ENCODE measurements around the gene DCST2. TPM values are rescaled to one million over a fixed set of nuclear protein-coding genes. Genes with fewer than 3 reads are reported as not detected.

DCST2 gene
- polyA plus RNA-seq, 3 donors, result 2.6 TPM; not detected in 2

DNA sequence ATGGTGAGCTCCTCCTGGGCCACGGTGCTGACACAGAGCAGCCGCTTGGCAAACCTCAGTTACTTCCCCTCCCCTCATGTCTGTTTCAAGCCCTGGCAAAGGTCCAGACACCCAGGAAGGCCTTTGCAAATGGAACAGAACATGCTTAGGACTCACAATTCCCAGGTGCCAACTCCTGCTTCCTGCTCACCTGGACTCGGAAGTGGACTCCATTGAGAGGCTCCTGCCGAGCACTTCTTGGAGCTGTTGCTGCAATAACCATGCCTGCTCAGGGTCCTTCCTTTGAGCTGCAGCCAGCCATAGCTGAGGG, 10.7 kb downstream of the DCST2 start:
- Mint-ChIP-seq H3K4me3 (no peak overlapping the region), H3K27ac (peak overlapping the region in 2 of 7 donors; percentile 70 to 78), H3K36me3 (peaks cover 13 to 20% of the 10 kb centered on the region in 2 donors), H3K27me3 (ENCODE audit: low read depth in 3 of 3) (peaks cover 0 to 9% (median 5%) of the 10 kb centered on the region in 3 donors), H3K4me1 (peaks cover 42% of the 10 kb centered on the region), H3K9me3 (peaks cover 0 to 2% (median 0%) of the 10 kb centered on the region in 7 donors)
- H3K9ac ChIP-seq (ENCODE audit: insufficient read depth, low read length, poor library complexity, severe bottlenecking), result no peak overlapping the region
- peaks cover 11 to 19% of the 10 kb centered on the region in 2 donors for H3K4me1 ChIP-seq (ENCODE audit: control insufficient read depth in 1 of 2, insufficient read depth in 2 of 2, low read length in 2 of 2)
- H3K27me3 ChIP-seq (ENCODE audit: control insufficient read depth in 2 of 2, insufficient read depth in 2 of 2, low read length in 2 of 2), result no peaks in the 10 kb centered on the region
- H3K9me3 ChIP-seq (replicated peaks in 1 of 2; ENCODE audit: control insufficient read depth in 1 of 2, insufficient read depth in 1 of 2, low read length in 2 of 2), result no peaks in the 10 kb centered on the region
- no peak for DNase-seq
- H3K36me3 ChIP-seq (replicated peaks in 1 of 2; ENCODE audit: control insufficient read depth in 1 of 2, insufficient read depth in 2 of 2, low read length in 2 of 2), result peaks cover 11 to 13% of the 10 kb centered on the region in 2 donors
- H4K20me1 ChIP-seq (ENCODE audit: insufficient read depth, low read length), result peaks cover 40% of the 10 kb centered on the region
- 44% methylated on average over 4 of the region's 4 CpGs for WGBS (ENCODE audit: insufficient coverage)
- H2AFZ ChIP-seq (ENCODE audit: insufficient read depth, low read depth, low read length, poor library complexity, severe bottlenecking), result no peak overlapping the region
- TF ChIP-seq, protein P1, sequence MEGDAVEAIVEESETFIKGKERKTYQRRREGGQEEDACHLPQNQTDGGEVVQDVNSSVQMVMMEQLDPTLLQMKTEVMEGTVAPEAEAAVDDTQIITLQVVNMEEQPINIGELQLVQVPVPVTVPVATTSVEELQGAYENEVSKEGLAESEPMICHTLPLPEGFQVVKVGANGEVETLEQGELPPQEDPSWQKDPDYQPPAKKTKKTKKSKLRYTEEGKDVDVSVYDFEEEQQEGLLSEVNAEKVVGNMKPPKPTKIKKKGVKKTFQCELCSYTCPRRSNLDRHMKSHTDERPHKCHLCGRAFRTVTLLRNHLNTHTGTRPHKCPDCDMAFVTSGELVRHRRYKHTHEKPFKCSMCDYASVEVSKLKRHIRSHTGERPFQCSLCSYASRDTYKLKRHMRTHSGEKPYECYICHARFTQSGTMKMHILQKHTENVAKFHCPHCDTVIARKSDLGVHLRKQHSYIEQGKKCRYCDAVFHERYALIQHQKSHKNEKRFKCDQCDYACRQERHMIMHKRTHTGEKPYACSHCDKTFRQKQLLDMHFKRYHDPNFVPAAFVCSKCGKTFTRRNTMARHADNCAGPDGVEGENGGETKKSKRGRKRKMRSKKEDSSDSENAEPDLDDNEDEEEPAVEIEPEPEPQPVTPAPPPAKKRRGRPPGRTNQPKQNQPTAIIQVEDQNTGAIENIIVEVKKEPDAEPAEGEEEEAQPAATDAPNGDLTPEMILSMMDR (IDR thresholded peaks at IDR 0.05), result no peak
- peaks cover 2% of the 10 kb centered on the region for H3K79me2 ChIP-seq (ENCODE audit: insufficient read depth, low read length)
- H3K4me3 ChIP-seq (replicated peaks in 1 of 3; ENCODE audit: low read depth in 2 of 3, low read length in 3 of 3), result no peak overlapping the region
- H3K4me2 ChIP-seq (replicated peaks; ENCODE audit: extremely low read depth, low read length, poor library complexity, severe bottlenecking), result no peak overlapping the region
- intact Hi-C loops (cut with micrococcal nuclease), result no loop called here
- peak overlapping the region in 1 of 2 donors; percentile 20 for H3K27ac ChIP-seq (ENCODE audit: low read depth in 1 of 2, low read length in 2 of 2)

DNA sequence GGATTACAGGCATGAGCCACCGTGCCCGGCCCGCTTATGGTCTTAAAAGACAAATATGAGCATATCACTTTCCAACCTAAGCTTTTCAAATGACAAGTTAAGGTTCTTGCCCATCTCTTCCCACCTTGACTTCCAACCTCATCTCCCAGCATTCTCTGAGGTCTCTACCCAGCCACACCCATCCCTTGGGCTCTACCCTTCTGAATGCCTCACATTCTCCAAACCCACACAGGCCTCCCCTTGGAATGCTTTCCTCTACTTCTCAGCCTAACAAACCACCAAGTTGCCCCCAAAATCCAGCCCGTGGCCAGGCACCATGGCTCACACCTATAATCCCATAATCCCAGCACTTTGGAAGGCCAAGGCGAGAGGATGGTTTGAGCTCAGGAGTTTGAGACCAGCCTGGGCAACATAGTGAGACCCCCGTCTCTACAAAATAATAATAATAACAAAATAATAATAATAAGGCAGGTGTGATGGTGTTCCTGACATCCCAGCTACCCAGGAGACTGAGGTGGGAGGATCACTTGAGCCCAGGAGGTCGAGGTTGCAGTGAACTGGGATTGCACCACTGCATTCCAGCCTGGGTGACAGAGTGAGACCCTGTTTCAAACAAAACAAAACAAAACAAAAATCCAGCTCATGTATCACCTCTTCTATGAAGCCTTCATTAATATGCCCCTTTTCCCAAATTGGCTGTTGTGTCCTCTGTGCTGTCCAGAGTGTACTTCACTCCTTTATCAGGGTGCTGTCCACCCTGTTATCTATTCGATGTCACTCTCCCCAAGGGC, 11.2 kb downstream of the DCST2 start:
- no peak for DNase-seq
- peaks cover 17 to 25% of the 10 kb centered on the region in 2 donors for H3K4me1 ChIP-seq (ENCODE audit: control insufficient read depth in 1 of 2, insufficient read depth in 2 of 2, low read length in 2 of 2)
- H3K79me2 ChIP-seq (ENCODE audit: insufficient read depth, low read length), result peaks cover 7% of the 10 kb centered on the region
- no peak overlapping the region for H3K4me3 Mint-ChIP-seq
- peak overlapping the region in 1 of 2 donors; percentile 20 for H3K27ac ChIP-seq (ENCODE audit: low read depth in 1 of 2, low read length in 2 of 2)
- TF ChIP-seq, protein P1 (IDR thresholded peaks at IDR 0.05), result no peak
- H4K20me1 ChIP-seq (ENCODE audit: insufficient read depth, low read length), result peaks cover 46% of the 10 kb centered on the region
- intact Hi-C loops (cut with micrococcal nuclease), result no loop called here
- 96% methylated on average over 5 of the region's 8 CpGs for WGBS (ENCODE audit: insufficient coverage)
- H3K4me3 ChIP-seq (replicated peaks in 1 of 3; ENCODE audit: low read depth in 2 of 3, low read length in 3 of 3), result no peak overlapping the region
- H3K4me2 ChIP-seq (replicated peaks; ENCODE audit: extremely low read depth, low read length, poor library complexity, severe bottlenecking), result no peak overlapping the region
- H3K36me3 Mint-ChIP-seq, result peaks cover 13 to 22% of the 10 kb centered on the region in 2 donors
- H3K27ac Mint-ChIP-seq, result peak overlapping the region in 2 of 7 donors; percentile 70 to 78
- H3K9ac ChIP-seq (ENCODE audit: insufficient read depth, low read length, poor library complexity, severe bottlenecking), result no peak overlapping the region
- H3K27me3 Mint-ChIP-seq (ENCODE audit: low read depth in 3 of 3), result peaks cover 0 to 9% (median 5%) of the 10 kb centered on the region in 3 donors
- H2AFZ ChIP-seq (ENCODE audit: insufficient read depth, low read depth, low read length, poor library complexity, severe bottlenecking), result no peak overlapping the region
- no peaks in the 10 kb centered on the region for H3K27me3 ChIP-seq (ENCODE audit: control insufficient read depth in 2 of 2, insufficient read depth in 2 of 2, low read length in 2 of 2)
- H3K36me3 ChIP-seq (replicated peaks in 1 of 2; ENCODE audit: control insufficient read depth in 1 of 2, insufficient read depth in 2 of 2, low read length in 2 of 2), result peaks cover 11 to 13% of the 10 kb centered on the region in 2 donors
- H3K9me3 Mint-ChIP-seq, result peaks cover 0 to 2% (median 0%) of the 10 kb centered on the region in 7 donors
- no peaks in the 10 kb centered on the region for H3K9me3 ChIP-seq (replicated peaks in 1 of 2; ENCODE audit: control insufficient read depth in 1 of 2, insufficient read depth in 1 of 2, low read length in 2 of 2)
- H3K4me1 Mint-ChIP-seq, result peaks cover 46% of the 10 kb centered on the region
